K562 (cell line): ENCODE measurements around the gene CRABP2. TPM values are rescaled to one million over a fixed set of nuclear protein-coding genes. Genes with fewer than 3 reads are reported as not detected.

Experiments
- ARID1B ChIP-seq: fragments of 450-650 bp; IDR thresholded peaks from 2 replicates; pipeline ENCODE4 v1.6.1; 2016; ENCODE audit warnings: antibody characterized with exemption, mild to moderate bottlenecking, inconsistent platforms
- ARID3B ChIP-seq: fragments of 250-450 bp; sonication (Bioruptor Pico); IDR thresholded peaks from 2 replicates; pipeline ENCODE4 v1.4.0; 2020; ENCODE audit warnings: borderline replicate concordance
- NFIX ChIP-seq: fragments of 250-450 bp; sonication (Bioruptor Pico); IDR thresholded peaks from 2 replicates; pipeline ENCODE4 v1.4.0; 2020; ENCODE audit warnings: low read depth, mild to moderate bottlenecking, moderate library complexity
- TFAP4 ChIP-seq: sonication (generic); formaldehyde crosslinking; IDR thresholded peaks from 2 replicates; pipeline ENCODE4 v1.8.0; 2022; ENCODE audit warnings: missing genetic modification reagents, mild to moderate bottlenecking, moderate library complexity, borderline replicate concordance
- ZBTB40 ChIP-seq, 2 experiments: fragments of 450-650 bp in 1 of 2; sonication (generic) in 1 of 2; formaldehyde crosslinking in 1 of 2; IDR thresholded peaks; 2 replicates each; pipeline versions ENCODE4 v1.7.1 to v1.9.0; 2016 to 2022; ENCODE audit warnings: inconsistent platforms in 1 of 2, mild to moderate bottlenecking in 1 of 2, missing genetic modification reagents in 1 of 2
- ZFP30 ChIP-seq: fragments of 250-450 bp; sonication (Bioruptor Pico); IDR thresholded peaks from 2 replicates; pipeline ENCODE4 v1.8.0; 2022; ENCODE audit warnings: moderate library complexity, mild to moderate bottlenecking, inconsistent platforms, borderline replicate concordance
- polyA plus RNA-seq, 8 experiments: library from polyadenylated mRNA; depleted of rRNA in 4 of 8; stranded (reverse) in 5 of 8; unstranded in 3 of 8; fragments of >200 nt; fragmentation: Nextera tagmentation in 2 of 8; fragmentation: Illumina TruSeq in 1 of 8; extraction: Ambion mirVana in 2 of 8; extraction: Trizol in 1 of 8; gene quantifications; 2 replicates each; pipeline versions ENCODE4 v1.2.1 to v1.2.3, GENCODE V29; 2011 to 2014; ENCODE audit warnings: inconsistent platforms in 1 of 8, missing spikeins in 1 of 8
- total RNA-seq, 7 experiments: library from RNA; depleted of rRNA in 6 of 7; stranded (reverse); fragments of >200 nt in 6 of 7; fragmentation: Illumina TruSeq in 2 of 7; extraction: Trizol in 2 of 7; gene quantifications; 2 replicates each; pipeline versions ENCODE4 v1.2.1 to v1.2.3, GENCODE V29; 2011 to 2021; ENCODE audit warnings: low replicate concordance in 1 of 7

CRABP2 gene
- total and polyA plus RNA-seq, 9 of the 15 experiments (the other 6 are each of a cell fraction or from before 2014, with no cell fraction given), result 0.30 to 2.5 (median 0.82) TPM

GRCh38 chr1:156692925-156693847, 12.2 kb downstream of the CRABP2 start (continued):
- TF ChIP-seq ARID3B (CRISPR knock-in tag) (0 out of 2 replicates have a peak, but pooled peaks have one; percentile 2), NFIX (no peak), ZBTB40 (IDR thresholded peaks at IDR 0.05) (peak; percentile 56; the same call in 1 of the 2 replicates), ZBTB40 (CRISPR knock-in tag; IDR thresholded peaks at IDR 0.05) (no peak), ARID1B (peak; percentile 75), ZFP30 (CRISPR knock-in tag) (no peak), TFAP4 (CRISPR knock-in tag) (0 out of 2 replicates have a peak, but pooled peaks have one; percentile 25)
